ENCODE measurements around the gene NCSTN. TPM values are rescaled to one million over a fixed set of nuclear protein-coding genes. Genes with fewer than 3 reads are reported as not detected.

The NCSTN gene
- polyA plus RNA-seq, 1 donor from 2014 or later = 21.0 TPM

DNA sequence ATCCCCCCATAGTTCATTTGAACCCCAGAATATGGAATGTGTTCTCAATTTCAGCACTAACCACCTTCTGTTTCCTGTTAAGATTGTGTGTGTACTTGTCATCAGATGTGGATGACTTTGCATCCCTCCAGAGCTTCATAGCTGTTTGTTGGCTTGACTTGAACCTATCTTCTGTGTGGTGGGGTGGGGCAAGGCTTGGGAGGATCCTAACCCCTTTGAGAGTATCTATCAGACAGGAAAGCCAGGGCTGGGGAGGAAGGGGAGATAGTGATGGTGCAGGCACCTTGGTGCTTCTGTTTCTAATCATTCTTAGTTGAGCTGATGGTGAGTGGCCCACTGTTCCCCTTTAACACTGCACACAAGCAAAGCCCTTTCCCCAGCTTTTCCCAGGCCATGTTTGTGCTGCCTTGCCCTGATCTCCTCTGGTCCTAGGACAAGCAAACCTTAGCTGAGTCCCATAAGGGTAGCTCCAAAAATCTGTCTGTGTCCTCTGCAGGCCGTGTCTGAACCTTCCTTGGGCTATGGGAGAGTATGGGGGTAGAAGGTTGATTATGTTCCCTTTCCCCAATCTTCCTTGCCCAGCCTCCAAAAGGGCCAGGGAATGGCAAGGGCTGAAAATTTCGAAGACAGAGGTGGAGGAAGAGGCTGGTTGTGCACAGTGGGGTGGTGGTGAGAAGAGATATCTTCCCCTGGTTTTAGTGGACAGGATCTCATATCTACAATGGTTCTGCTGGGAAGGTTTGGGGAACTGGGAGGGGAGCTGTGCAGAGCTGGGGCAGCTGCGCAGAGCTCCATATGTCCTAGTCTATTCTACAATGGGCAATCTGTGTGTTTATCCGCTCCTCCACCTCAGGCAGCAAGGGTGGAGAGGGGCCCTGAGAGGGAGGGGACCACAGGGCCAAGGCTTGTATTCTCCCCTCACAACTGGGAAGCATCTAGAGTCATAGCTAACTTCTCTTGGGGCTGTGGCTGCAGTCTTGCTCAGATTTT is 25.0 kb downstream of the NCSTN start:
- no peaks in the 10 kb centered on the region for H3K9me3 ChIP-seq (ENCODE audit: low read length)
- H3K4me2 ChIP-seq (ENCODE audit: low read length) = no peak overlapping the region
- no peak overlapping the region for H3K27ac ChIP-seq (ENCODE audit: low read length)
- no peaks in the 10 kb centered on the region for H3K9me2 ChIP-seq (ENCODE audit: insufficient read depth, low read length)
- H3F3A ChIP-seq (ENCODE audit: insufficient read depth, low read length, poor library complexity, severe bottlenecking) = no peaks in the 10 kb centered on the region
- no peak overlapping the region for H3K4me3 ChIP-seq (ENCODE audit: low read length)
- no peaks in the 10 kb centered on the region for H3K79me2 ChIP-seq (replicated peaks; ENCODE audit: insufficient read depth, low read length)
- H4K20me1 ChIP-seq (ENCODE audit: insufficient read depth) = no peaks in the 10 kb centered on the region
- no peak overlapping the region for H3K9ac ChIP-seq (ENCODE audit: low read length)
- TF ChIP-seq EP300 (conservative IDR thresholded peaks at IDR 0.05; ENCODE audit: poor library complexity, severe bottlenecking) = no peak
- TF ChIP-seq, protein P1, sequence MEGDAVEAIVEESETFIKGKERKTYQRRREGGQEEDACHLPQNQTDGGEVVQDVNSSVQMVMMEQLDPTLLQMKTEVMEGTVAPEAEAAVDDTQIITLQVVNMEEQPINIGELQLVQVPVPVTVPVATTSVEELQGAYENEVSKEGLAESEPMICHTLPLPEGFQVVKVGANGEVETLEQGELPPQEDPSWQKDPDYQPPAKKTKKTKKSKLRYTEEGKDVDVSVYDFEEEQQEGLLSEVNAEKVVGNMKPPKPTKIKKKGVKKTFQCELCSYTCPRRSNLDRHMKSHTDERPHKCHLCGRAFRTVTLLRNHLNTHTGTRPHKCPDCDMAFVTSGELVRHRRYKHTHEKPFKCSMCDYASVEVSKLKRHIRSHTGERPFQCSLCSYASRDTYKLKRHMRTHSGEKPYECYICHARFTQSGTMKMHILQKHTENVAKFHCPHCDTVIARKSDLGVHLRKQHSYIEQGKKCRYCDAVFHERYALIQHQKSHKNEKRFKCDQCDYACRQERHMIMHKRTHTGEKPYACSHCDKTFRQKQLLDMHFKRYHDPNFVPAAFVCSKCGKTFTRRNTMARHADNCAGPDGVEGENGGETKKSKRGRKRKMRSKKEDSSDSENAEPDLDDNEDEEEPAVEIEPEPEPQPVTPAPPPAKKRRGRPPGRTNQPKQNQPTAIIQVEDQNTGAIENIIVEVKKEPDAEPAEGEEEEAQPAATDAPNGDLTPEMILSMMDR (IDR thresholded peaks at IDR 0.05; ENCODE audit: poor library complexity, severe bottlenecking) = no peak
- TF ChIP-seq MXI1 (conservative IDR thresholded peaks at IDR 0.05; ENCODE audit: poor library complexity, severe bottlenecking) = no peak
- no peak for TF ChIP-seq EZH2 (IDR thresholded peaks at IDR 0.05; ENCODE audit: borderline replicate concordance, insufficient read depth, low read length, poor library complexity, severe bottlenecking)
- no peak for TF ChIP-seq SMC3 (conservative IDR thresholded peaks at IDR 0.05; ENCODE audit: poor library complexity)
- no peak for TF ChIP-seq TAF1 (IDR thresholded peaks at IDR 0.05; ENCODE audit: low read depth)
- TF ChIP-seq, protein P2, sequence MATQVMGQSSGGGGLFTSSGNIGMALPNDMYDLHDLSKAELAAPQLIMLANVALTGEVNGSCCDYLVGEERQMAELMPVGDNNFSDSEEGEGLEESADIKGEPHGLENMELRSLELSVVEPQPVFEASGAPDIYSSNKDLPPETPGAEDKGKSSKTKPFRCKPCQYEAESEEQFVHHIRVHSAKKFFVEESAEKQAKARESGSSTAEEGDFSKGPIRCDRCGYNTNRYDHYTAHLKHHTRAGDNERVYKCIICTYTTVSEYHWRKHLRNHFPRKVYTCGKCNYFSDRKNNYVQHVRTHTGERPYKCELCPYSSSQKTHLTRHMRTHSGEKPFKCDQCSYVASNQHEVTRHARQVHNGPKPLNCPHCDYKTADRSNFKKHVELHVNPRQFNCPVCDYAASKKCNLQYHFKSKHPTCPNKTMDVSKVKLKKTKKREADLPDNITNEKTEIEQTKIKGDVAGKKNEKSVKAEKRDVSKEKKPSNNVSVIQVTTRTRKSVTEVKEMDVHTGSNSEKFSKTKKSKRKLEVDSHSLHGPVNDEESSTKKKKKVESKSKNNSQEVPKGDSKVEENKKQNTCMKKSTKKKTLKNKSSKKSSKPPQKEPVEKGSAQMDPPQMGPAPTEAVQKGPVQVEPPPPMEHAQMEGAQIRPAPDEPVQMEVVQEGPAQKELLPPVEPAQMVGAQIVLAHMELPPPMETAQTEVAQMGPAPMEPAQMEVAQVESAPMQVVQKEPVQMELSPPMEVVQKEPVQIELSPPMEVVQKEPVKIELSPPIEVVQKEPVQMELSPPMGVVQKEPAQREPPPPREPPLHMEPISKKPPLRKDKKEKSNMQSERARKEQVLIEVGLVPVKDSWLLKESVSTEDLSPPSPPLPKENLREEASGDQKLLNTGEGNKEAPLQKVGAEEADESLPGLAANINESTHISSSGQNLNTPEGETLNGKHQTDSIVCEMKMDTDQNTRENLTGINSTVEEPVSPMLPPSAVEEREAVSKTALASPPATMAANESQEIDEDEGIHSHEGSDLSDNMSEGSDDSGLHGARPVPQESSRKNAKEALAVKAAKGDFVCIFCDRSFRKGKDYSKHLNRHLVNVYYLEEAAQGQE (IDR thresholded peaks at IDR 0.05; ENCODE audit: borderline replicate concordance) = no peak
- TF ChIP-seq RAD21 (conservative IDR thresholded peaks at IDR 0.05) = no peak
- TF ChIP-seq POLR2AphosphoS5 (IDR thresholded peaks at IDR 0.05) = no peak
- no peak overlapping the region for H2AFZ ChIP-seq (ENCODE audit: low read depth, low read length)
- H3K36me3 ChIP-seq (ENCODE audit: insufficient read depth, low read length) = no peaks in the 10 kb centered on the region
- H3K27me3 ChIP-seq (ENCODE audit: insufficient read depth, low read depth, low read length) = no peaks in the 10 kb centered on the region

DNA sequence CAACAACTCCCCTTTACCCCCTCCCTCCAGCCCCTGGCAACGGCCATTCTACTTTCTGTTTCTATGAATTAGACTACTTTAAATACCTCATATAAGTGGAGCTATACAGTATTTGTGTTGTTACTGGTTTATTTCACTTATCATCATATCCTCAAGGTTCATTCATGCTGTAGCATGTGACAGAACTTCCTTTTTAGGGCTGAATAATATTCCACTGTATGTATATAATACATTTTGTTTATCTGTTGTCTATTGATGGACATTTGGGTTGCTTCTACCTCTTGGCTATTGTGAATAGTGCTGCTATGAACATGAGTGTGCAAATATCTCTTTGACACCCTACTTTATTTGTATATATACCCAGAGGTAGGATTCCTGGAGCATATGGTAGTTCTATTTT is 25.9 kb downstream of the NCSTN start:
- Histone ChIP-seq H4K20me1 (ENCODE audit: insufficient read depth) (no peaks in the 10 kb centered on the region), H3K9me3 (ENCODE audit: low read length) (no peaks in the 10 kb centered on the region), H3K9ac (ENCODE audit: low read length) (no peak overlapping the region), H3K36me3 (ENCODE audit: insufficient read depth, low read length) (no peaks in the 10 kb centered on the region), H3K27me3 (ENCODE audit: insufficient read depth, low read depth, low read length) (no peaks in the 10 kb centered on the region), H3F3A (ENCODE audit: insufficient read depth, low read length, poor library complexity, severe bottlenecking) (no peaks in the 10 kb centered on the region), H3K9me2 (ENCODE audit: insufficient read depth, low read length) (no peaks in the 10 kb centered on the region), H3K79me2 (replicated peaks; ENCODE audit: insufficient read depth, low read length) (no peaks in the 10 kb centered on the region), H3K4me3 (ENCODE audit: low read length) (no peak overlapping the region), H3K27ac (ENCODE audit: low read length) (no peak overlapping the region), H2AFZ (ENCODE audit: low read depth, low read length) (no peak overlapping the region), H3K4me2 (ENCODE audit: low read length) (no peak overlapping the region)
- TF ChIP-seq POLR2AphosphoS5 (IDR thresholded peaks at IDR 0.05) = no peak
- no peak for TF ChIP-seq TAF1 (IDR thresholded peaks at IDR 0.05; ENCODE audit: low read depth)
- no peak for TF ChIP-seq MXI1 (conservative IDR thresholded peaks at IDR 0.05; ENCODE audit: poor library complexity, severe bottlenecking)
